T-helper 9 cell (primary cell): ENCODE measurements around the gene SBNO2.
A peak's percentile ranks its signal among the peaks of the same experiment; 100 is the strongest.

Experiments
- DNase-seq: peaks from one replicate; pipeline ENCODE4 v3.0.0-alpha.2; 2020

SBNO2 gene

GRCh38 chr19:1103708-1104310 lies 70.3 kb downstream of the SBNO2 start, which contains the start of gene GPX4:
Gene GPX4, plus strand, starts transcription at chr19:1103994. Its CDS starts 50 bp downstream, at chr19:1104044.
- peak; percentile 98 for DNase-seq

GRCh38 chr19:1103132-1103707 lies 70.8 kb downstream of the SBNO2 start:
- no peak for DNase-seq

GRCh38 chr19:1102407-1103131 lies 71.5 kb downstream of the SBNO2 start:
- no peak for DNase-seq

GRCh38 chr19:1101337-1101698 lies 72.8 kb downstream of the SBNO2 start:
- no peak for DNase-seq

- no peak for DNase-seq
These were observed 75.7 kb downstream of the SBNO2 start for GRCh38 chr19:1098177-1099051.

- DNase-seq = no peak
These were observed 76.3 kb downstream of the SBNO2 start for GRCh38 chr19:1097810-1098176.

GRCh38 chr19:1094978-1095701 lies 78.9 kb downstream of the SBNO2 start, which contains the start of gene POLR2E:
Gene POLR2E, minus strand, starts transcription at chr19:1095375. Its CDS starts 60 bp downstream, at chr19:1095315.
- DNase-seq = peak; percentile 99

- DNase-seq = no peak
These were observed 79.5 kb downstream of the SBNO2 start for GRCh38 chr19:1094655-1094977.

GRCh38 chr19:1093811-1094553 lies 80.1 kb downstream of the SBNO2 start:
- no peak for DNase-seq

GRCh38 chr19:1093330-1093729 lies 80.7 kb downstream of the SBNO2 start:
- DNase-seq = no peak

GRCh38 chr19:1091544-1092175 lies 82.4 kb downstream of the SBNO2 start:
- DNase-seq = no peak

- no peak for DNase-seq
These were observed 83.1 kb downstream of the SBNO2 start for GRCh38 chr19:1090731-1091543.

- DNase-seq = no peak
These were observed 84.2 kb downstream of the SBNO2 start for GRCh38 chr19:1089891-1090290.

- DNase-seq = no peak
These were observed 84.8 kb downstream of the SBNO2 start for GRCh38 chr19:1089126-1089771.

GRCh38 chr19:1088416-1089010 lies 85.6 kb downstream of the SBNO2 start:
- DNase-seq = no peak

- peak; percentile 52 for DNase-seq
These were observed 86.2 kb downstream of the SBNO2 start for GRCh38 chr19:1087813-1088415.

GRCh38 chr19:1086613-1087012 lies 87.5 kb downstream of the SBNO2 start:
- no peak for DNase-seq

- DNase-seq = no peak
These were observed 88.2 kb downstream of the SBNO2 start for GRCh38 chr19:1085676-1086442.
